Body of pancreas (tissue), 4 donors: ENCODE results near the gene SV2A. TPM values are rescaled to one million over a fixed set of nuclear protein-coding genes. Genes with fewer than 3 reads are reported as not detected.

ENCODE experiments used
- ATAC-seq: fragments of 150-250 bp; one replicate; pipeline ENCODE4 v1.9.1; 2016
- DNase-seq, 4 donors: peaks; one replicate each; pipeline ENCODE4 v3.0.0-alpha.2; 2019
- H3K27ac ChIP-seq, 4 donors: fragments of 200-600 bp; sonication (generic); 1 replicate in 3 of 4; 2 replicates in 1 of 4; pipeline versions ENCODE4 v1.5.1 to v1.6.1; 2016 to 2019; ENCODE audit warnings: mild to moderate bottlenecking in 1 of 4, mixed read lengths in 1 of 4, moderate library complexity in 1 of 4
- H3K27me3 ChIP-seq, 2 donors: fragments of 200-600 bp; sonication (generic); one replicate each; pipeline ENCODE4 v1.6.0; 2016; ENCODE audit warnings: mild to moderate bottlenecking in 1 of 2
- H3K36me3 ChIP-seq, 2 donors: fragments of 200-600 bp; sonication (generic); replicated peaks in 1 of 2; 2 replicates each; pipeline ENCODE4 v1.5.1; 2016; ENCODE audit warnings: low read depth in 2 of 2; ENCODE audit not compliant: insufficient read depth in 1 of 2
- H3K4me1 ChIP-seq: fragments of 200-600 bp; sonication (generic); one replicate; pipeline ENCODE4 v1.6.0; 2016
- H3K4me3 ChIP-seq, 2 donors: fragments of 200-600 bp; sonication (generic); 1 replicate in 1 of 2; 2 replicates in 1 of 2; pipeline ENCODE4 v1.5.1; 2016 to 2019
- H3K9me3 ChIP-seq, 3 donors: fragments of 200-600 bp; sonication (generic); 1 replicate in 2 of 3; 2 replicates in 1 of 3; pipeline ENCODE4 v1.5.1; 2016
- POLR2A ChIP-seq, 3 donors: fragments of 450-650 bp; IDR thresholded peaks; one replicate each; pipeline ENCODE4 v1.6.1; 2016; ENCODE audit warnings: antibody characterized with exemption in 3 of 3, mild to moderate bottlenecking in 2 of 3
- WGBS, 2 donors: methylation state at CpG; one replicate each; pipeline ENCODE4 v1.1.5; 2017; 5-methylcytosine and 5-hydroxymethylcytosine counted together
- intact Hi-C: fragments of 100-400 bp; cut with DNase I; formaldehyde crosslinking; loops from one replicate; pipeline ENCODE4 v1.15.1; 2023
- total RNA-seq, 2 donors: library from RNA; depleted of rRNA; stranded (reverse); fragments of >200 nt; gene quantifications; one replicate each; pipeline ENCODE4 v1.1.0, GENCODE V29; 2016
- TF ChIP-seq, protein P1 (sequence below), 7 experiments: fragments of 450-650 bp in 4 of 7; fragments of 200-600 bp in 3 of 7; sonication (generic) in 3 of 7; IDR thresholded peaks; one replicate each; pipeline ENCODE4 v1.5.1; 2016 to 2019; ENCODE audit warnings: antibody characterized with exemption in 7 of 7

The SV2A gene, protein sequence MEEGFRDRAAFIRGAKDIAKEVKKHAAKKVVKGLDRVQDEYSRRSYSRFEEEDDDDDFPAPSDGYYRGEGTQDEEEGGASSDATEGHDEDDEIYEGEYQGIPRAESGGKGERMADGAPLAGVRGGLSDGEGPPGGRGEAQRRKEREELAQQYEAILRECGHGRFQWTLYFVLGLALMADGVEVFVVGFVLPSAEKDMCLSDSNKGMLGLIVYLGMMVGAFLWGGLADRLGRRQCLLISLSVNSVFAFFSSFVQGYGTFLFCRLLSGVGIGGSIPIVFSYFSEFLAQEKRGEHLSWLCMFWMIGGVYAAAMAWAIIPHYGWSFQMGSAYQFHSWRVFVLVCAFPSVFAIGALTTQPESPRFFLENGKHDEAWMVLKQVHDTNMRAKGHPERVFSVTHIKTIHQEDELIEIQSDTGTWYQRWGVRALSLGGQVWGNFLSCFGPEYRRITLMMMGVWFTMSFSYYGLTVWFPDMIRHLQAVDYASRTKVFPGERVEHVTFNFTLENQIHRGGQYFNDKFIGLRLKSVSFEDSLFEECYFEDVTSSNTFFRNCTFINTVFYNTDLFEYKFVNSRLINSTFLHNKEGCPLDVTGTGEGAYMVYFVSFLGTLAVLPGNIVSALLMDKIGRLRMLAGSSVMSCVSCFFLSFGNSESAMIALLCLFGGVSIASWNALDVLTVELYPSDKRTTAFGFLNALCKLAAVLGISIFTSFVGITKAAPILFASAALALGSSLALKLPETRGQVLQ
- total RNA-seq, result 1 to 10 TPM in 1 of 2 donors, under 1 TPM in 1; 0.33 to 2.1 TPM

DNA sequence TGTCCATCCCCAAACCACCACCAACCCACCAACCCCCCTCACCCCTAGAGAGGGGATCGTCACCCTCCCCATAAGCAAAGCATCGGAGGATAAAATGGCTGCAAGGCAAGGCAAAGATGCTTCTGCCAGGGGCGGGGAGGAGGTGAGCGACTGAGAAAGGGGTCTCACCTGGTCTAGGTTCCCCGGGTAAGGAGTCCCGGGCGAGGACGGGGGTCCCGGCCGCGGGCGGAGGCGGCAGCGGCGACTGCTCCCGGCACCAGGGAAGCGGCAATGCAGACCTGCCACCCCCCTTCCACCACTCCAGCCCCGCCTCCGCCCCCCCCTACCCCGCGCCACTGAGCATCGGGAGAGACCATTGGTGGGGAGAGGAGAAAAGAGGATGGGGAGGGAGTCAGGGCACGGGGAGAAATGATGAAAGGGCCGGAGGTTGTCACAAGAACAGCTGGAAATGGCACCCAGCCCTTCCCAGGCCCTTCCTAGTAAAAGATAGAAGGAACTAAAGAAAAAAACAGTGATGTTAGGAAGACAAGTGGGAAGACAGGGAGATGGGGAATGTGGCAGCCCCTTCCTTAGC, at the start of gene SV2A:
Gene SV2A (minus strand): TSS at position 274 of the 574 bp plus-strand sequence. CDS start 4,004 bp downstream, outside the sequence.
- ATAC-seq (peak; percentile 25), DNase-seq (peak in 2 of 4 donors; percentile 32 to 46)
- TF ChIP-seq, protein P1, sequence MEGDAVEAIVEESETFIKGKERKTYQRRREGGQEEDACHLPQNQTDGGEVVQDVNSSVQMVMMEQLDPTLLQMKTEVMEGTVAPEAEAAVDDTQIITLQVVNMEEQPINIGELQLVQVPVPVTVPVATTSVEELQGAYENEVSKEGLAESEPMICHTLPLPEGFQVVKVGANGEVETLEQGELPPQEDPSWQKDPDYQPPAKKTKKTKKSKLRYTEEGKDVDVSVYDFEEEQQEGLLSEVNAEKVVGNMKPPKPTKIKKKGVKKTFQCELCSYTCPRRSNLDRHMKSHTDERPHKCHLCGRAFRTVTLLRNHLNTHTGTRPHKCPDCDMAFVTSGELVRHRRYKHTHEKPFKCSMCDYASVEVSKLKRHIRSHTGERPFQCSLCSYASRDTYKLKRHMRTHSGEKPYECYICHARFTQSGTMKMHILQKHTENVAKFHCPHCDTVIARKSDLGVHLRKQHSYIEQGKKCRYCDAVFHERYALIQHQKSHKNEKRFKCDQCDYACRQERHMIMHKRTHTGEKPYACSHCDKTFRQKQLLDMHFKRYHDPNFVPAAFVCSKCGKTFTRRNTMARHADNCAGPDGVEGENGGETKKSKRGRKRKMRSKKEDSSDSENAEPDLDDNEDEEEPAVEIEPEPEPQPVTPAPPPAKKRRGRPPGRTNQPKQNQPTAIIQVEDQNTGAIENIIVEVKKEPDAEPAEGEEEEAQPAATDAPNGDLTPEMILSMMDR (IDR thresholded peaks at IDR 0.05), result no peak
- TF ChIP-seq POLR2A (IDR thresholded peaks at IDR 0.05), result no peak
- intact Hi-C loops, result no loop called here
- peaks cover 6% of the 10 kb centered on the region for H3K4me1 ChIP-seq
- no peaks in the 10 kb centered on the region for H3K9me3 ChIP-seq
- H3K4me3 ChIP-seq, result no peak within 1 kb of the TSS
- H3K36me3 ChIP-seq, result peaks cover 0 to 3% of the 10 kb centered on the region in 2 donors
- no peak within 1 kb of the TSS for H3K27ac ChIP-seq
- no peaks in the 10 kb centered on the region for H3K27me3 ChIP-seq
- 1 to 4% methylated on average over 23 to 24 of the region's 24 CpGs for WGBS, 2 donors

DNA sequence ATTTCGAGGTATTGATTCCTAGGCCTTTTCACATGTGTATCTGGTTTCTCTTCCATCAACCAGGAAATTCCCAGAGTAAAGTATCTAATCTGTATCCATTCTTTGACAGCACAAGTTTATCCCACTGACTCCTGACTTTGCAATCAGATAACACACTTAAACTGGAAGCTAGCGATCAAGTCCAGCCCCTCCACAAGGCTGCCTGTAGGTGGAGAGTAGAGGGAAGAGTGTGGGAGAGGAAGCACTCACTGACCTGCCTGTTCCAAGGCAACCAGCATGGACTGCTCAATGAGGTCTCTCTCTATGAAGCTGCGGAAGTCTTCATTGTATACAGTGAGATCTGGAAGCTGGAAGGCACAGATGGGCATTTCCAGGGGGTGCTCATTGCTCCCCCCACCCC, 49.4 kb upstream of the SV2A start:
- 55 to 67% methylated on average over 3 of the region's 3 CpGs for WGBS, 2 donors
- Histone ChIP-seq H3K4me1 (peaks cover 13% of the 10 kb centered on the region), H3K9me3 (no peaks in the 10 kb centered on the region), H3K27ac (no peak overlapping the region), H3K36me3 (peaks cover 0 to 12% of the 10 kb centered on the region in 2 donors), H3K27me3 (no peaks in the 10 kb centered on the region), H3K4me3 (no peak overlapping the region)
- intact Hi-C loops, result no loop called here
- TF ChIP-seq POLR2A (IDR thresholded peaks at IDR 0.05), result no peak
- TF ChIP-seq, protein P1 (IDR thresholded peaks at IDR 0.05), result no peak
- DNase-seq, result no peak
- no peak for ATAC-seq

GRCh38 chr1:149966405-149966804, 48.8 kb upstream of the SV2A start:
- TF ChIP-seq, protein P1 (IDR thresholded peaks at IDR 0.05), result no peak
- no peak for TF ChIP-seq POLR2A (IDR thresholded peaks at IDR 0.05)
- no peaks in the 10 kb centered on the region for H3K9me3 ChIP-seq
- intact Hi-C loops, result no loop called here
- DNase-seq (no peak), ATAC-seq (no peak)
- no peak overlapping the region for H3K4me3 ChIP-seq
- H3K4me1 ChIP-seq, result peaks cover 13% of the 10 kb centered on the region
- no peak overlapping the region for H3K27ac ChIP-seq
- WGBS, 2 donors, result 32 to 38% methylated on average over 1 of the region's 1 CpG
- no peaks in the 10 kb centered on the region for H3K27me3 ChIP-seq
- peaks cover 0 to 12% of the 10 kb centered on the region in 2 donors for H3K36me3 ChIP-seq

DNA sequence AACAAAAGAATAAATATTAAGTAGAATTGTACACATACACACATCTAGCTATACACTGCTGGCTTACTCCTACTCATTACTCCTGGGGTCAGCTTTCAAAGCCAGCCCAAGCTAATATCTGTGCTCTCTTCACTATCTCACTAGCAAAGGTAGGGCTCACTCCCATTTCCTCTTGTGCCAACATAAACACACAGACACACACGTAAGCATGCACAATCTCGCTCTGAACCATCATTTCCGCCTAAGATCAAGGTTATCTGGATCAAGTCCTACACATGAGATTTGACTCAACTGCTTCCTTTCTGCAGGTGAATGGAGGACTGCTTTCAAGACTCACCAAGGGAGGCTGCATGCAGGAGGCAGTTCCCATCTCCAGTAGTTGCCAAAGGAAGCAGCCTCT, 47.8 kb upstream of the SV2A start:
- ATAC-seq, result no peak
- TF ChIP-seq, protein P1 (IDR thresholded peaks at IDR 0.05), result no peak
- no peak for TF ChIP-seq POLR2A (IDR thresholded peaks at IDR 0.05)
- Histone ChIP-seq H3K9me3 (no peaks in the 10 kb centered on the region), H3K27ac (no peak overlapping the region), H3K4me1 (peaks cover 13% of the 10 kb centered on the region), H3K4me3 (no peak overlapping the region), H3K27me3 (no peaks in the 10 kb centered on the region), H3K36me3 (peaks cover 0 to 11% of the 10 kb centered on the region in 2 donors)
- intact Hi-C loops, result no loop called here
- no peak for DNase-seq
- 25 to 66% methylated on average over 3 of the region's 3 CpGs for WGBS, 2 donors
